ENCODE measurements around the gene IST1. TPM values are rescaled to one million over a fixed set of nuclear protein-coding genes. Genes with fewer than 3 reads are reported as not detected.

IST1 gene
- total and polyA plus RNA-seq, 4 donors, result 33.8 to 95.3 (median 53.5) TPM

DNA sequence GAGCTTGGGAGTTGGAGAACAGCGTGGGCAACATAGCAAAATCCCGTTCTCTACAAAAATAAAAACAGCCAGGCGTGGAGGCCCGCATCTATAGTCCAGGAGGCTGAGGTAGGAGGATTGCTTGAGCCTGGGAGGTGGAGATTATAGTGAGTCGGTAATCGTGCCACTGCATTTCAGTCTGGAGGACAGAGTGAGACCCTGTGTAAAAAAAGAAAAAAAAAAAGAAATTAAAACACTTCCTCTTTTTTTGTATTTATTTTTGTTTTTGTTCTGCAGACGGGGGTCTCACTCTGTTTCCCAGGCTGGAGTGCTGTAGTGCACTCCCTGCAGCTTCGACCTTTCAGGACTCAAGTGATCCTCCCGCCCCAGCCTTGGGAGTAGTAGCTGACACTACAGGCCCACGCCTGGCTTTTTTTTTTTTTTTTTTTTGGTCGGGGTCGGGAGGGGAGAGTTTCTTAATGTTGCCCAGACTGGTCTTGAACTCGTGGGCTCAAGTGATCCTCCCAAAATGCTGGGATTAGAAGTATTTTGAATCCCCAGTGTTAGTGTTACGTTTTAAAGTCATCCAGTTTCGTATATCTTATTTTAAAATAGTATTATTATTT lies 1.5 kb downstream of the IST1 start:
- WGBS, result 62% methylated on average over 15 of the region's 15 CpGs
- no peak for DNase-seq (ENCODE audit: low spot score)
- Histone ChIP-seq H3K9ac (ENCODE audit: low read depth in 1 of 2, low read length in 2 of 2) (peak overlapping the region; percentile 1 to 84), H3K36me3 (ENCODE audit: control insufficient read depth in 4 of 4, insufficient read depth in 3 of 4, low read depth in 1 of 4, low read length in 3 of 4) (no peaks in the 10 kb centered on the region), H3K4me3 (ENCODE audit: low read depth in 1 of 3, low read length in 3 of 3) (peak overlapping the region in 1 of 3 donors; percentile 91), H3K27ac (ENCODE audit: low read depth in 1 of 2, low read length in 2 of 2) (no peak overlapping the region), H3K4me1 (ENCODE audit: control insufficient read depth in 4 of 4, insufficient read depth in 4 of 4, low read length in 3 of 4) (peaks cover 0 to 26% (median 8%) of the 10 kb centered on the region in 4 donors), H3K27me3 (ENCODE audit: control insufficient read depth in 4 of 4, insufficient read depth in 4 of 4, low read length in 3 of 4) (no peaks in the 10 kb centered on the region), H3K9me3 (ENCODE audit: control insufficient read depth in 4 of 4, low read length in 3 of 4) (no peaks in the 10 kb centered on the region)
- TF ChIP-seq, protein P1, sequence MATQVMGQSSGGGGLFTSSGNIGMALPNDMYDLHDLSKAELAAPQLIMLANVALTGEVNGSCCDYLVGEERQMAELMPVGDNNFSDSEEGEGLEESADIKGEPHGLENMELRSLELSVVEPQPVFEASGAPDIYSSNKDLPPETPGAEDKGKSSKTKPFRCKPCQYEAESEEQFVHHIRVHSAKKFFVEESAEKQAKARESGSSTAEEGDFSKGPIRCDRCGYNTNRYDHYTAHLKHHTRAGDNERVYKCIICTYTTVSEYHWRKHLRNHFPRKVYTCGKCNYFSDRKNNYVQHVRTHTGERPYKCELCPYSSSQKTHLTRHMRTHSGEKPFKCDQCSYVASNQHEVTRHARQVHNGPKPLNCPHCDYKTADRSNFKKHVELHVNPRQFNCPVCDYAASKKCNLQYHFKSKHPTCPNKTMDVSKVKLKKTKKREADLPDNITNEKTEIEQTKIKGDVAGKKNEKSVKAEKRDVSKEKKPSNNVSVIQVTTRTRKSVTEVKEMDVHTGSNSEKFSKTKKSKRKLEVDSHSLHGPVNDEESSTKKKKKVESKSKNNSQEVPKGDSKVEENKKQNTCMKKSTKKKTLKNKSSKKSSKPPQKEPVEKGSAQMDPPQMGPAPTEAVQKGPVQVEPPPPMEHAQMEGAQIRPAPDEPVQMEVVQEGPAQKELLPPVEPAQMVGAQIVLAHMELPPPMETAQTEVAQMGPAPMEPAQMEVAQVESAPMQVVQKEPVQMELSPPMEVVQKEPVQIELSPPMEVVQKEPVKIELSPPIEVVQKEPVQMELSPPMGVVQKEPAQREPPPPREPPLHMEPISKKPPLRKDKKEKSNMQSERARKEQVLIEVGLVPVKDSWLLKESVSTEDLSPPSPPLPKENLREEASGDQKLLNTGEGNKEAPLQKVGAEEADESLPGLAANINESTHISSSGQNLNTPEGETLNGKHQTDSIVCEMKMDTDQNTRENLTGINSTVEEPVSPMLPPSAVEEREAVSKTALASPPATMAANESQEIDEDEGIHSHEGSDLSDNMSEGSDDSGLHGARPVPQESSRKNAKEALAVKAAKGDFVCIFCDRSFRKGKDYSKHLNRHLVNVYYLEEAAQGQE (IDR thresholded peaks at IDR 0.05), result no peak
- TF ChIP-seq TAF1 (conservative IDR thresholded peaks at IDR 0.05) (no peak), FOXA2 (IDR thresholded peaks at IDR 0.05) (no peak), NR2F2 (IDR thresholded peaks at IDR 0.05) (no peak), RAD21 (IDR thresholded peaks at IDR 0.05) (no peak), SP1 (IDR thresholded peaks at IDR 0.05) (no peak)
- TF ChIP-seq, protein P2, sequence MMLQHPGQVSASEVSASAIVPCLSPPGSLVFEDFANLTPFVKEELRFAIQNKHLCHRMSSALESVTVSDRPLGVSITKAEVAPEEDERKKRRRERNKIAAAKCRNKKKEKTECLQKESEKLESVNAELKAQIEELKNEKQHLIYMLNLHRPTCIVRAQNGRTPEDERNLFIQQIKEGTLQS (IDR thresholded peaks at IDR 0.05), result no peak

DNA sequence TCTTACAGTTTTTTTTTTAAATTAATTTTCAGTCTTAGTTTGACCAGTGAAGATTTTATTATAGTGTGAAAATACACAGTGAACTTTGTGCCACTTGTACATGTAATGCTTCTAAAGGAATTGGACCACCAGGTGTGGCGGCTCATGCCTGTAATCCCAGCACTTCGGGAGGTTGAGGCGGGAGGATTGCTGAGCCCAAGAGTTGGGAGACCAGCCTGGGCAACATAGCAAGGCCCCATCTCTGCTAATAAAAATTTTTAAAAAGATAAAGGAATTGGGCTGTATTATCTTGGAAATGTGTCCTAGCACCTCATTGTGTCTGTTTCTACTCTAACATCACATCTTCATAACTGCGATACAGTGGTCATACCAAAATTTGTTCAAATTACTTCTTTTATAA lies 3.8 kb downstream of the IST1 start:
- peaks cover 0 to 26% (median 8%) of the 10 kb centered on the region in 4 donors for H3K4me1 ChIP-seq (ENCODE audit: control insufficient read depth in 4 of 4, insufficient read depth in 4 of 4, low read length in 3 of 4)
- H3K9me3 ChIP-seq (ENCODE audit: control insufficient read depth in 4 of 4, low read length in 3 of 4), result no peaks in the 10 kb centered on the region
- no peak for DNase-seq (ENCODE audit: low spot score)
- WGBS, result 97% methylated on average over 4 of the region's 4 CpGs
- H3K9ac ChIP-seq (ENCODE audit: low read depth in 1 of 2, low read length in 2 of 2), result no peak overlapping the region
- TF ChIP-seq, protein P3, sequence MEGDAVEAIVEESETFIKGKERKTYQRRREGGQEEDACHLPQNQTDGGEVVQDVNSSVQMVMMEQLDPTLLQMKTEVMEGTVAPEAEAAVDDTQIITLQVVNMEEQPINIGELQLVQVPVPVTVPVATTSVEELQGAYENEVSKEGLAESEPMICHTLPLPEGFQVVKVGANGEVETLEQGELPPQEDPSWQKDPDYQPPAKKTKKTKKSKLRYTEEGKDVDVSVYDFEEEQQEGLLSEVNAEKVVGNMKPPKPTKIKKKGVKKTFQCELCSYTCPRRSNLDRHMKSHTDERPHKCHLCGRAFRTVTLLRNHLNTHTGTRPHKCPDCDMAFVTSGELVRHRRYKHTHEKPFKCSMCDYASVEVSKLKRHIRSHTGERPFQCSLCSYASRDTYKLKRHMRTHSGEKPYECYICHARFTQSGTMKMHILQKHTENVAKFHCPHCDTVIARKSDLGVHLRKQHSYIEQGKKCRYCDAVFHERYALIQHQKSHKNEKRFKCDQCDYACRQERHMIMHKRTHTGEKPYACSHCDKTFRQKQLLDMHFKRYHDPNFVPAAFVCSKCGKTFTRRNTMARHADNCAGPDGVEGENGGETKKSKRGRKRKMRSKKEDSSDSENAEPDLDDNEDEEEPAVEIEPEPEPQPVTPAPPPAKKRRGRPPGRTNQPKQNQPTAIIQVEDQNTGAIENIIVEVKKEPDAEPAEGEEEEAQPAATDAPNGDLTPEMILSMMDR (IDR thresholded peaks at IDR 0.05; ENCODE audit: low read depth, low read length, missing input control), result no peak
- no peak for TF ChIP-seq FOXA1 (IDR thresholded peaks at IDR 0.05)
- no peak for TF ChIP-seq RAD21 (IDR thresholded peaks at IDR 0.05)
- no peak for TF ChIP-seq GABPA (IDR thresholded peaks at IDR 0.05 in 1 of 2, conservative IDR thresholded peaks at IDR 0.05 in 1 of 2)
- no peak for TF ChIP-seq FOXA2 (IDR thresholded peaks at IDR 0.05)
- no peak for TF ChIP-seq TAF1 (conservative IDR thresholded peaks at IDR 0.05)
- TF ChIP-seq JUND (IDR thresholded peaks at IDR 0.05), result no peak
- no peaks in the 10 kb centered on the region for H3K27me3 ChIP-seq (ENCODE audit: control insufficient read depth in 4 of 4, insufficient read depth in 4 of 4, low read length in 3 of 4)
- no peaks in the 10 kb centered on the region for H3K36me3 ChIP-seq (ENCODE audit: control insufficient read depth in 4 of 4, insufficient read depth in 3 of 4, low read depth in 1 of 4, low read length in 3 of 4)
- no peak overlapping the region for H3K27ac ChIP-seq (ENCODE audit: low read depth in 1 of 2, low read length in 2 of 2)
- no peak overlapping the region for H3K4me3 ChIP-seq (ENCODE audit: low read depth in 1 of 3, low read length in 3 of 3)
